Gastroesophageal sphincter (tissue), 3 donors: ENCODE results near the gene SEZ6L.

Experiments
- CTCF ChIP-seq, 4 experiments: fragments of 200-600 bp in 2 of 4; fragments of 450-650 bp in 2 of 4; sonication (generic) in 1 of 4; IDR thresholded peaks; one replicate each; pipeline ENCODE4 v1.5.1; 2017 to 2019; ENCODE audit warnings: antibody characterized with exemption in 4 of 4, mild to moderate bottlenecking in 2 of 4, moderate library complexity in 2 of 4
- EP300 ChIP-seq: sonication (generic); formaldehyde crosslinking; IDR thresholded peaks from one replicate; pipeline ENCODE4 v1.6.1; 2017; ENCODE audit warnings: antibody characterized with exemption, mild to moderate bottlenecking
- POLR2A ChIP-seq, 2 donors: fragments of 450-650 bp; IDR thresholded peaks; one replicate each; pipeline ENCODE4 v1.6.1; 2017; ENCODE audit warnings: antibody characterized with exemption in 2 of 2, mild to moderate bottlenecking in 2 of 2, moderate library complexity in 1 of 2
- POLR2AphosphoS5 ChIP-seq: sonication (generic); formaldehyde crosslinking; IDR thresholded peaks from one replicate; pipeline ENCODE4 v1.6.1; 2017; ENCODE audit warnings: antibody characterized with exemption

- no peak for TF ChIP-seq CTCF (IDR thresholded peaks at IDR 0.05)
- no peak for TF ChIP-seq POLR2AphosphoS5
- TF ChIP-seq POLR2A (IDR thresholded peaks at IDR 0.05): no peak
- no peak for TF ChIP-seq EP300
These were observed 260.4 kb downstream of the SEZ6L start for GRCh38 chr22:26429458-26430286.
